Spleen (tissue), 11 donors: ENCODE data around the gene TRPM5. TPM values are rescaled to one million over a fixed set of nuclear protein-coding genes. Genes with fewer than 3 reads are reported as not detected.

Experiments used
- DNase-seq: peaks from one replicate; pipeline ENCODE4 v3.0.0-alpha.2; 2020
- H3K27ac ChIP-seq, 8 donors: fragments of 200-600 bp; sonication (generic) in 7 of 8; 1 replicate in 4 of 8; 2 replicates in 4 of 8; pipeline versions ENCODE4 v1.5.0 to v1.8.0; 2016 to 2021; ENCODE audit warnings: inconsistent platforms in 4 of 8, mild to moderate bottlenecking in 4 of 8, moderate library complexity in 1 of 8
- H3K27me3 ChIP-seq, 7 donors: fragments of 200-600 bp; sonication (generic) in 6 of 7; replicated peaks in 1 of 7; 1 replicate in 4 of 7; 2 replicates in 3 of 7; pipeline versions ENCODE4 v1.5.0 to v1.8.0; 2016 to 2021; ENCODE audit warnings: inconsistent platforms in 3 of 7, mild to moderate bottlenecking in 1 of 7
- H3K36me3 ChIP-seq, 6 donors: fragments of 200-600 bp; sonication (generic) in 5 of 6; 1 replicate in 4 of 6; 2 replicates in 2 of 6; pipeline versions ENCODE4 v1.5.0 to v1.8.0; 2016 to 2021; ENCODE audit warnings: inconsistent platforms in 2 of 6
- H3K4me1 ChIP-seq, 6 donors: fragments of 200-600 bp; sonication (generic) in 5 of 6; 1 replicate in 3 of 6; 2 replicates in 3 of 6; pipeline versions ENCODE4 v1.5.0 to v1.8.0; 2016 to 2021; ENCODE audit warnings: inconsistent platforms in 3 of 6
- H3K4me3 ChIP-seq, 8 donors: fragments of 200-600 bp; sonication (generic) in 7 of 8; 1 replicate in 4 of 8; 2 replicates in 4 of 8; pipeline versions ENCODE4 v1.5.0 to v1.8.0; 2016 to 2021; ENCODE audit warnings: inconsistent platforms in 4 of 8, mild to moderate bottlenecking in 4 of 8, moderate library complexity in 2 of 8
- H3K9me3 ChIP-seq, 8 donors: fragments of 200-600 bp; sonication (generic) in 7 of 8; 1 replicate in 4 of 8; 2 replicates in 4 of 8; pipeline versions ENCODE4 v1.5.0 to v1.8.0; 2016 to 2021; ENCODE audit warnings: inconsistent platforms in 4 of 8
- CTCF ChIP-seq, 11 experiments: fragments of 200-600 bp in 7 of 11; fragments of 450-650 bp in 4 of 11; sonication (generic) in 4 of 11; IDR thresholded peaks in 8 of 11; conservative IDR thresholded peaks in 3 of 11; 1 replicate in 7 of 11; 2 replicates in 4 of 11; pipeline versions ENCODE4 v1.4.0 to v1.8.0; 2016 to 2021; ENCODE audit warnings: antibody characterized with exemption in 11 of 11, inconsistent platforms in 4 of 11, mild to moderate bottlenecking in 1 of 11
- POLR2A ChIP-seq, 3 donors: fragments of 450-650 bp; IDR thresholded peaks; one replicate each; pipeline ENCODE4 v1.5.1; 2017; ENCODE audit warnings: antibody characterized with exemption in 3 of 3, mild to moderate bottlenecking in 1 of 3
- POLR2AphosphoS5 ChIP-seq, 3 donors: sonication (generic); formaldehyde crosslinking; IDR thresholded peaks; one replicate each; pipeline ENCODE4 v1.5.1; 2017; ENCODE audit warnings: antibody characterized with exemption in 3 of 3
- WGBS, 5 donors: extraction: QIAGEN DNeasy Blood & Tissue Kit in 3 of 5; methylation state at CpG; one replicate each; pipeline versions ENCODE4 v1.1.5 to v1.1.7; 2013 to 2018; 5-methylcytosine and 5-hydroxymethylcytosine counted together
- intact Hi-C: fragments of 100-400 bp; cut with DNase I; formaldehyde crosslinking; loops from one replicate; pipeline ENCODE4 v1.15.0; 2023; ENCODE audit warnings: low total_unique reads
- polyA plus RNA-seq, 3 donors: library from polyadenylated mRNA; stranded (reverse); fragments of 200-250 nt; gene quantifications; one replicate each; pipeline ENCODE4 v1.2.1, GENCODE V29; 2013
- total RNA-seq, 7 donors: library from RNA; depleted of rRNA in 3 of 7; stranded (reverse); fragments of >200 nt in 3 of 7; fragmentation: NEBNext Ultra II Directional in 4 of 7; extraction: Animal tissue kit (Norgen Biotek cat#: 25700) in 4 of 7; gene quantifications; one replicate each; pipeline versions ENCODE4 v1.1.0 to v1.2.1, GENCODE V29; 2016 to 2021
- donor health status: healthy with polysubstance abuse.
- donor health status: DM: no; HTN: no; CAD: no; lungs with moderate emphysema.
- donor health status: DM: no; HTN: no; CAD: no.
- donor health status: Bipolar disorder and iron deficiency.
- donor health status: healthy.
- donor health status: DM: no; HTN: no; CAD: no.
- donor health status: DM: yes; HTN: yes; CAD: no.

Gene TRPM5
- total and polyA plus RNA-seq, 10 donors: 0.02 to 0.28 (median 0.16) TPM; not detected in 4

- intact Hi-C loops: no loop called here
- H3K27me3 ChIP-seq: no peaks in the 10 kb centered on the region
- no peaks in the 10 kb centered on the region for H3K9me3 ChIP-seq
- no peak overlapping the region for H3K4me3 ChIP-seq
- peaks cover 2 to 12% (median 5%) of the 10 kb centered on the region in 6 donors for H3K4me1 ChIP-seq
- H3K36me3 ChIP-seq: no peaks in the 10 kb centered on the region
- 77 to 82% (median 79%) methylated on average over 6 to 8 of the region's 8 CpGs for WGBS, 5 donors
- no peak overlapping the region for H3K27ac ChIP-seq
- DNase-seq: no peak
- TF ChIP-seq POLR2A (IDR thresholded peaks at IDR 0.05): no peak
- no peak for TF ChIP-seq POLR2AphosphoS5 (IDR thresholded peaks at IDR 0.05)
- TF ChIP-seq CTCF (IDR thresholded peaks at IDR 0.05 in 8 of 11, conservative IDR thresholded peaks at IDR 0.05 in 3 of 11): no peak
Measured at GRCh38 chr11:2472428-2473186, 28.3 kb upstream of the TRPM5 start.

GRCh38 chr11:2471804-2472096 is 27.4 kb upstream of the TRPM5 start:
- Histone ChIP-seq H3K4me1 (peaks cover 7 to 20% (median 13%) of the 10 kb centered on the region in 6 donors), H3K9me3 (no peaks in the 10 kb centered on the region), H3K4me3 (no peak overlapping the region), H3K27me3 (no peaks in the 10 kb centered on the region), H3K36me3 (no peaks in the 10 kb centered on the region), H3K27ac (no peak overlapping the region)
- intact Hi-C loops: no loop called here
- TF ChIP-seq POLR2AphosphoS5 (IDR thresholded peaks at IDR 0.05): no peak
- no peak for TF ChIP-seq CTCF (IDR thresholded peaks at IDR 0.05 in 8 of 11, conservative IDR thresholded peaks at IDR 0.05 in 3 of 11)
- no peak for TF ChIP-seq POLR2A (IDR thresholded peaks at IDR 0.05)
- DNase-seq: no peak
- 89 to 99% (median 97%) methylated on average over 6 of the region's 6 CpGs for WGBS, 5 donors

GRCh38 chr11:2471048-2471803 is 26.9 kb upstream of the TRPM5 start:
- TF ChIP-seq CTCF (IDR thresholded peaks at IDR 0.05 in 8 of 11, conservative IDR thresholded peaks at IDR 0.05 in 3 of 11) (no peak), POLR2AphosphoS5 (IDR thresholded peaks at IDR 0.05) (no peak), POLR2A (IDR thresholded peaks at IDR 0.05) (no peak)
- Histone ChIP-seq H3K9me3 (no peaks in the 10 kb centered on the region), H3K4me3 (no peak overlapping the region), H3K27ac (no peak overlapping the region), H3K4me1 (peaks cover 13 to 25% (median 19%) of the 10 kb centered on the region in 6 donors), H3K27me3 (no peaks in the 10 kb centered on the region), H3K36me3 (no peaks in the 10 kb centered on the region)
- no peak for DNase-seq
- intact Hi-C loops: no loop called here
- WGBS, 5 donors: 83 to 93% (median 85%) methylated on average over 16 to 17 of the region's 17 CpGs

- H3K9me3 ChIP-seq: no peaks in the 10 kb centered on the region
- no peak overlapping the region for H3K27ac ChIP-seq
- WGBS, 5 donors: 81 to 90% (median 87%) methylated on average over 7 of the region's 7 CpGs
- intact Hi-C loops: no loop called here
- no peak overlapping the region for H3K4me3 ChIP-seq
- peaks cover 13 to 33% (median 26%) of the 10 kb centered on the region in 6 donors for H3K4me1 ChIP-seq
- TF ChIP-seq POLR2A (IDR thresholded peaks at IDR 0.05) (no peak), CTCF (IDR thresholded peaks at IDR 0.05 in 8 of 11, conservative IDR thresholded peaks at IDR 0.05 in 3 of 11) (no peak), POLR2AphosphoS5 (IDR thresholded peaks at IDR 0.05) (no peak)
- no peaks in the 10 kb centered on the region for H3K27me3 ChIP-seq
- no peak for DNase-seq
- no peaks in the 10 kb centered on the region for H3K36me3 ChIP-seq
Measured at GRCh38 chr11:2470495-2470894, 26.2 kb upstream of the TRPM5 start.
